GM18498 (cell line): ENCODE results near the gene ANAPC16.
A peak's percentile ranks its signal among the peaks of the same experiment; 100 is the strongest.

ENCODE experiments used
- ATAC-seq: cut with Tn5 transposase; IDR thresholded peaks from one replicate; pipeline ENCODE4 v1.9.1; 2021; ENCODE audit warnings: mild to moderate bottlenecking, moderate library complexity; ENCODE audit not compliant: unreplicated experiment

The ANAPC16 gene

DNA sequence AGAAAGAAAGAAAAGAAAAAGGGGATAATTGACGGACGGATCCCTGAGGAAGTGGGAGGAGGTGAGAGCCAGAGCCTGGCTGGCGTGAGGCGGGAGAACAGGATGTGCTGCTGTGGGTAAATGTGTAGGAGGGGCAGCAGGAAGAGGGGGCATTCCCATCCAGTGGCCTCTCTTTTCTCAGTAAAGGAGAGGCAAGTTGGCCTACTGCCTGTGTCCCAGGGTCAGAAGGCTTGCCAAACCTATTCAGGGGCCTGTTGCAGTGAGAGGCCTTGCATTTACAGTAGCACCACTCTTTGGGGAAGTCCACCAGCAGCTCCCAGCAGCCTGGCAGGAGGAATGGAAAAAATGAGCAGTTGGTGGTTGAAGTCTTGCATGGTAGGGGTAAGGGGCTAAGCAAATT, 26.9 kb downstream of the ANAPC16 start:
- ATAC-seq: no peak

DNA sequence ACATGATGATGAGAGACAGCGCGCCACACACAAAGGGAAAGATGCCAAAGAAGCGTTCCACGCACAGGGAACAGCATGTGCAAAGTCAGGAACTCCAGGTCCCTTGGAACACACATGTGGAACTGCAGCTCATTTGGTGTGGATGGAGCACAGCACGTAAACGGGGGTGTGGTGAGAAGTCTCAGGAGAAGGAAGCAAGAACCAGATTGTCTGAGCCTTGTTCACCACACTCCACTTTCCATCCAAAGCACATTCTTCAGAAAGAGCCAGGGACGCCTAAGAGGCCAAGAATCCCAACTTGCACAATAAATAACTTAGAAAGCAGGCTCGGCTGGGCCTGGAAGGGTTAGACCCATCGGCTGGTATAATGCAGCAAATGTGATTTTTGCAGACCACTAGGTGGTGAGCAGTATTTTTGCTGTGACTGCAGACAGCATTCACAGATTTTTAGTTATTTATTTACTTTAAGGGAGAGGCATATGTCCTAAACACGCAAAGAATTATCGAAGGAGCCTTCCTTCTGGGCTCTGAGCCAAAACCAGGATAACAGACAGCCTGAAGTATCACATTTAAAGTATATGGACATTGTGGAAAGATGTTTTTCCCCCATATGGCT, 28.1 kb downstream of the ANAPC16 start:
- no peak for ATAC-seq

DNA sequence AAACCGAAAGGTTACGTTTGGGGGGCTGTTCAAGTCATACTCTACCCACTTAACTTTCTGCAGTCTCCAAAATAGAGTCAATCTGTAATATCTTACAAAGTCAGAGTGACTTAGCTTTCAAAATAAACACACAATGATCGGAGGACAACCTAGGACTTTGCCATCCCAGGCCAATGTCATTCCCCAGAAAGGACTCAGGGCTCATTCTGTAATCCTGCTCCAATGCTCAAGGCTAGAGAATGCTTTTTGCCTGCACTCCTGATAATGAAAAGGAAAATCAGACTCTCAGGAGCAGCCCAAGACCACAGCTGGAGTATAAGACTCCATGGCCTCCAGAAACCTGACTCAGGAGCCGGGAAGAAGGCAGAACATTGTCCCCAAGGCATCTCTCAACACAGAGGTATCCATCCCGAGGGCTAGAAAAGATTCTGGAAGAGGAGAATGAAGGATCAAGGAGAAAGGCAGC, 28.8 kb downstream of the ANAPC16 start:
- ATAC-seq: no peak

DNA sequence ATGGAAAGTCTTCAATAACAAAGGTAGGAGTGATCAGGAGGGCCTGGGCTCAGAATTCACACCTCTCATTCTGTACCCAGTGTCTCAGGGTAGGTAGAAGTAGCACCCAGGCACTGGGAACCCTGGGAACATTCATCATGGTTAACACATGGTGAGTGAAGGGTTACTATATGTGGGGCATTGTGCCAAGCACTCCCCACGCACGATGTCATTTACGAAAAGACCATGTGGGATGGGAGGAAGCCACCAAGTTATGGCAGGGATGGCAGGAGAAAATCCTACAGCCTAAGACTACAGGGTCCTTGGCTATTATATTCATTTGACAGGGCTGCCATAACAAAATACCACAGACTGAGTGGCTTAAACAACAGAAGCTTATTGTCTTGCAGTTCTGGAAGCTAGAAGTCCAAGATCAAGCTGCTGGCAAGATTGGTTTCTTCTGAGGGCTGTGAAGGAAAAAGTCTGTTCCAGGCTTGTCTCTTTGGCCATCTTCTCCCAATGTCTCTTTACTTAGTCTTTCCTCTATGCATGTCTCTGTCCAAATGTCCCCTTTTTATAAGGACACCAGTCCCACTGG, 30.2 kb downstream of the ANAPC16 start:
- ATAC-seq: no peak

DNA sequence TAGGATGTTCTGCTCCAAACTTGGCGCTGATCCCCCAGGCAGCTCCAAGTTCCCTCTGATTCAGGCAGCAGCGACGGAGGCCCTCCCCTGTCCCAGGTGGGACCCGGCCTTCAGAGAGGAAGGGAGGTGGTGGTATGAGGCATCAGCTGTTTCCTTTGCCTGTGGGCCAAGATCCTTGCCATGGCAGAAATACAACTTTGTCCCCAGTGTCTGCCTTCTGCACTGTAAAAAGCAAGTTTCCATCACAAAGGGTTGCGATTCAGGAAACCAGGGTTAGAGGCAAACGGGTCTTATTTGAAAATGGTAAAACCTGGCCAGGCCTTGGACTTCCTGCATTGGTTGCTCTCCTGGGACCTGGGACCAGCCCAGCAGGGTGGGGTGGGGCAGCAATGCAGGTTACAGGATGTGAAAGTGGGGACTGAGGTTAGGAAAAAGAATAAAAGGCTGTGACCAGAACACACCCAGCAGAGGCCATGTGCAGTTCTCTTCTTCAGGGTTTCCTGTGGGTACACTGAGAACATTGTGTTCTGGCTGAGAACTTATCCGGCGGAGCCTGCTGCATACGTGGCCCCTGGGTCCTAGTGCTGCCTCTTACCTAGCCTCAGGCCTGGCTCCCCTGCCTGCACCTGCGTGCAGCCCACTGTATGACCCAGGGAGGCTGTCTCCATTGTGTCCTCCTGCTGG, 32.8 kb downstream of the ANAPC16 start:
- ATAC-seq: peak; percentile 81

DNA sequence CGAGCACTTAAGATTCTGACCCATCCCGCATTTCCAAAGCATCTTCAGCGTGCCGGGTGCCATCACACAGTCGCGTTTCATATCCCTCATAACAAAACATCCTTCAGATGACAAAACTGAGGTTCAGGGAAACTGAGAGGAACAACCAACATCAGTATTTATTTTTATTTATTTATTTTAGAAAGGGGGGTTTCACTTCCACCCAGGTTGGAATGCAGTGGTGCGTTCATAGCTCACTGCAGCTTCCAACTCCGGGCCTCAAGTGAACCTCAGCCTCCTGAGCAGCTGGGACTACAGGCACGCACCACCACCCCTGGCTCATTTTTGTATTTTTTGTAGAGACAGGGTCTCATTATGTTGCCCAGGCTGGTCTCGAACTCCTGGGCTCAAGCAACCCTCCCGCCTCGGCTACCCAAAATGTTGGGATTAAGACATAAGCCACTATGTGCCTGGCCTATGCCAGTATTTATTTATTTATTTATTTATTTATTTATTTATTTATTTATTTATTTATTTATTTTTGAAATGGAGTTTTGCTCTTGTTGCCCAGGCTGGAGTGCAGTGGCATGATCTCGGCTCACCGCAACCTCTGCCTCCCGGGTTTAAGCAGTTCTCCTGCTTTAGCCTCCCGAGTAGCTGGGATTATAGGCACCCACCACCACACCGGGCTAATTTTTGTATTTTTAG, 33.5 kb downstream of the ANAPC16 start:
- peak; percentile 12 for ATAC-seq

DNA sequence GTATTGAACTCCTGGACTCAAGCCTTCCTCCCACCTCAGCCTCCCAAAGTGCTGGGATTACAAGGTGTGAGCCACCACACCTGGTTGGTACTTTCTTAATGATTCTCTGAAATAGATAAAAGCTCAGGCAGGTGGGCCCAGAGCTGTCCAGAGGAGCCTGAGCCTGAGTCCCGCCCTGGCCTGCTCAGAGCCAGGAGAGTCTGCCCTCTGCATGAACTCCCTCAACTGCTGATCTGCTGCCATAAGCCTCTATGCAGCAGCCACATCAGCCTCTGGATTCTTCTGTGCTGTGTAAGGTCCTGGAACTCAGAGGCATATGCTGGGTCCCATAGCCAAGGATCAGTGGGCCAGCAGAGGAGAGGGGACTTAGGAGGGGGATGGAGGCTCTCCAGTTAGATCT, 34.9 kb downstream of the ANAPC16 start:
- no peak for ATAC-seq

DNA sequence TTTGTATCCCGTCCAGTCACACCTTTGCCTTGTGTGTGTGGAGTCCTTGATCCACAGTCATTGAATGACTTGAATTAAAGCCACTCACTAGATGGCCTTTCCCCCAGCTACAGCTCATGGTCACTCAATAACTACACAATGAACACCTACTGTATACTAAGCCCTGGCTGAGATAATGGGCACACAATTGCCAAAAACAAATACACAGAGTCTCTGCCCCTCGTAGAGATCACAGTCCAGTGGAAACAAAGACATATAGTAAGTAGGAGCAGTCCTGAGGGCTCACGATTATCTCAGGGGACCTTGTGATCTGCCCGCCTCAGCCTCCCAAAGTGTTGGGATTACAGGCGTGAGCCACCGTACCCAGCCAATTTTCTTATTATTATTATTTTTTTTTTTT, 35.8 kb downstream of the ANAPC16 start:
- ATAC-seq: no peak

DNA sequence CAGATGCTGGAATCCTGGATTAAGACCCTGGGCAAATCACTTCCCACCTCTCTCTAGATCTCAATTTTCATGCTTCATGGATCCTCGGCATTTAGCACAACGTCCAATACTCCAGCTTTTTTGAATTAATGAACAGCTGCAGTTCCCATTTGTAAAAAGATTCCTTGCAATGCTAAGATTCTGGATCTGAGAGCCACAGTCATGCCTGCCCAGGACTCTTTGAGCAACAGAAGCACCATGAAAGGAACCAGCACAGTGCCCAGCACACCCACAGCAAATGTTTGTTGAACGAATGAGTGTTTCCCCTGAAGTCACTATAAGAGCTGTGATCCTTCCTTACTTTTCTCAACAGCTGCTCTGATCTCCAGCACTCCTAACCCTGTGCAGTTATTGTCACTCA, 37.2 kb downstream of the ANAPC16 start:
- ATAC-seq: no peak

DNA sequence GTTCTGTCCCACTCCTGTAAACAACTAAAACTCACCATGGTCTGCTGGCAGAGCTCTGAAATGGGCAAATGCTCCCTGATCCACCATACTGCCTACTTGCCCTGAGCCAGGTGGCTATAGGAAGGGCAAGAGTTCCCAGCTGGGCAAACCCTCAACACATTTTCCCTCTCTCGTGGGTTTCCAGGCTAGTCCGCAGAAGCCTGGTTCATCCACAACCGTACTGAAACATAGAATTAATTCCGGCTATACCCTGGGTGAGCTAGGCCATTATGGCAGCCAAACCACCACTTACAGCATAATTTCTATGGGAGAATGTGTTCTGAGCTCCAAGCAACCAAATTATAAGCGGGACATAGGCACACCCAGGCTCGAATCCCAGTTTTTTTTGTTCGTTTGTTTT, 37.8 kb downstream of the ANAPC16 start:
- ATAC-seq: no peak

DNA sequence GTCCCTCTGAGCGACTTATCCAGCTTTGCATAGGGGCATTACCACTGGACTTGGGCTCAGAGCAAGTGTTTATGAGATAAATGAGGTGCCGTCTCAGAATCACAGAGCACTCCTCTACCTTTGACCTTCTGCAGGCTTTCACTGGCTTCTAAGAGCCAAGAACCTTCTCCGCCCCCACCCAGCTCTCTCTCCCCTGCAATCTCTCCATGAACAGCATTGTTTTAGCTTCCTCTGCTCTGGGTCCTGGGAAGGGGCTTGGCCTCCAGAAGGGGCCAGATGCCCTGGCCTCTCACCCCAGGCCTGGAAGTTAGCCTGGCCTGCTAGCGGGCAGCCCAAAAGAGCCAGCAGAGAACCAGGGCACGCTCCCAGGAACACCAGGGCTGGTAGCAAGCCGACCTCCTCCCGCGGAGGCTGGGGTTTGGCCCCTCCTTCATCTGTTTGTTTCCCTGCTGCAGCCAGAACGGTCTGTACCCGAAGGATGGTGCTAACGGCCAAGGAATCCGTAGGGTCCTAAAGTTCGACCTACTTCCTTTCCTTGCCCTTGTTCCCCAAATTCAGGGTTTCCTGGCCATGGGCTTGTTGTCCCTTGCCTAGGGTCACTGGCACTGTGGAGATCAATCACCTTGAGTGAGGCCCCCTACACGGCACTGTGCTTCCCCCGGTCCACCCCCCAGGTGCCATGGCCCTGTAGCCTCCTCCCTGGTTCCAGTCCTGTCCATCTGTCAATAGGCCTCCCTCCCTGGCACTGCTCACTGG, 39.2 kb downstream of the ANAPC16 start:
- no peak for ATAC-seq

DNA sequence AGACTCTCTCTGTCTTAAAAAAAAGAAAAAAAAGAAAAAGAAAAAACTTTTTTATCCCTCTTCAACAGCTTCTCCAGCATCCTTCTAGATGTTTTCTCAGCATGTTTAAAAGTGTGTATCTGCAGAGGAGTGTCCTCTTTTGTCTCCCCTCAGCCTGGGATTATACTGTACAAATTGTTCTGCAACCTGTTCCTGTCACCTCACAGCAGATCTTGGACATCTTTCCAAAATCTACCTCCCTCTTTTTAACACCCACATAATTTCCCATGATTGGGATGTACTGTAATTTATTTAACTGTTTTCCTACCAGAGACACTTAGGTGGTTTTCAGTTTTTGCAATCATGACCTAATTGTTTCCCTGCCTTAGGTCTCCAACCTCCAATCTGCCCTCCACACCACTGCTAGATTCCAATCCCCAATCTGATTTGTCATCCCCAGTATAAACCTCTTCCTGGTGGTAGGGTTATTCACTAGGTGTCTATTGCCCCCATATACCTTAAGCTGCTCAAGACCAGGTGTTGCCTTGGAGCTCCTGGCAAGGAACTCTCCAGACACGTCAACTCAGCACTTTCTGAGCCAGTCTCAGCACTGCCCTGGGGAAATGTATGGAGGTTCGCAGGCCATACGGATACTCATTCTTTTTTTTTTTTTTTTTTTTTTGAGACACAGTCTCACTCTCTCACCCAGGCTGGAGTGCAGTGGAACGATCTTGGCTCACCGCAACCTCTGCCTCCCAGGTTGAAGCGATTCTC, 40.3 kb downstream of the ANAPC16 start:
- ATAC-seq: no peak

DNA sequence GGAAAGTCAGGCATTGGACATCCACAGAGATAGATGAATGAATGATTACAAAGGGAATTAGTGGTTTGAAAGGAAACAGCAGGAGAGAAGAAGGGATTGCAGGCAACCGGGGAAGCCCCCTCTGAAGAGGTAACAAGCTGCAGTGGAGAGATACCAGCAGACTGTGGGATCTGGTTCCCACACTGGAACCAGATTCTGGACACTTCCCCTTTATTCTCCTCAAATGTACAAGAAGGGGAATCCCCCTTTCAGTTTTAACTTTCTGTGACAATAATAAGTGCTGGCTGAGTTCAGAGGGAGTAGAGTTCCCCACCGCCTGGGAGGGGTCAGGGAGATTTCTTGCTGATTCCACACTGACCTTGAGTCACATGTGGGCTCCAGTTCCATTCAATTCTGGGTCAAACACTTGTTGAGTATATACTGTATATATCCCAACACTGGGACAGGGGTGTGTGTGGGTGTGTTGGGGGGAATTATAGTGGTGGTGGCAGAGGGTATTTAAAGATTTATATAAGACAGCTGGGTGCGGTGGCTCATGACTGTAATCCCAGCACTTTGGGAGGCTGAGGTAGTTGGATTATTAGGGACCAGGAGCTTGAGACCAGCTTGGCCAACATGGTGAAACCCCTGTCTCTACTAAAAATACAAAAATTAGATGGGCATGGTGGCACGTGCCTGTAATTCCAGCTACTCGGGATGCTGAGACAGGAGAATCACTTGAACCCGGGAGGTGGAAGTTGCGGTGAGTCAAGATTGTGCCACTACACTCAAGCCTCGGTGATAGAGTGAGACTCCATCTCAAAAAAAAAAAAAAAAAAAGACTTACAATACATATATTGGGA, 41.5 kb downstream of the ANAPC16 start:
- no peak for ATAC-seq

DNA sequence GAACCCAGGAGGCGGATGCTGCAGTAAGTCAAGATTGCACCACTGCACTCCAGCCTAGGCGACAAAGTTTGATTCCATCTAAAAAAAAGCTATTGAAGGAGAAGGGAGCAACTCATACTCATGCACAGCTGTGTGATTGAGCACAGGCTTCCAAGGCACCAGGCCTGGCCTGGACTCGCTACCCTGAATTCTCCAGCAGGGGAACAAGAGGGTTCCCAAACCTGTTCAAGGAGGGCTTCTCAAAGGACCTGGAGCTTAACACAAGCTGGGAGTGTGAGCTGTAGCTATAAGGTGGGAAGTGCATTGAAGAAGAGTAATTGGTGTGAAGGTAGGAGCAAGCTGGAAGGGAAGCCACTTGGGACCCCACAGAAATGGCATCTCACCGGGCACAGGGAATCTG, 42.8 kb downstream of the ANAPC16 start:
- ATAC-seq: no peak

DNA sequence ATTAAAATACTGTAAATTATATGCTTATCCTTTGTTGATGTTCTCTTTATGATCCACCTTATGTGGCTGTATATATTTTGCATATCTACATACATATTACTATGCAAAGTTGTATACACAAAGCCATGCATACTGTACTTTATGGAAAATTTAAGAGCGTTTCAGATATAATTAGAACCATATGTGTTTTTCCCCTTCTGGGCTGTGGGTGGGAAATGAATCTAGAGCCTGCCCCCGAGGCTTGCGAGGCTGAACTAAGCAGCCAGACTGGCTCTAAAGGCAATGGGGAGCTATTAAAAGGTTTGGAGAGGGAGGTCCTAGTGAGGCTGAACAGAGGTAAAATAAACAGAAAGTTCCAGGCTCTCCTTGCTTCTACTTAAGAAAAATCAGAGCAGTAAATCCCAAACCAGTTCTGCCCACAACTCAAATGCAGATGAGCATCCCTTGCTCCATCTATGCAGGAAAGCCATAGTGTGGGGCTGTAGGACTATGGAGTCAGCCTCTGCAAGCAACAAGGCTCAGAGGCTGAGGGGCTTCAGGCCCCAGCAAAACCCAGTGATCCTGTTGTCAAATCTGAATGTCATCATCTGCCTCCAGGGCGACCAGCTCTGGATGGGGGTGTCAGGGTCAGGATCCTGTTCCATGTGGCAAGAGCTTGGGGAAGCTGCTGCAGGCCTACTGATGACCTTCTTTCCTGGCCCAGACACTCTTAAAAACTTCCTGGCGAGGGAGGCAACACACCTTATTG, 43.9 kb downstream of the ANAPC16 start:
- ATAC-seq: no peak

DNA sequence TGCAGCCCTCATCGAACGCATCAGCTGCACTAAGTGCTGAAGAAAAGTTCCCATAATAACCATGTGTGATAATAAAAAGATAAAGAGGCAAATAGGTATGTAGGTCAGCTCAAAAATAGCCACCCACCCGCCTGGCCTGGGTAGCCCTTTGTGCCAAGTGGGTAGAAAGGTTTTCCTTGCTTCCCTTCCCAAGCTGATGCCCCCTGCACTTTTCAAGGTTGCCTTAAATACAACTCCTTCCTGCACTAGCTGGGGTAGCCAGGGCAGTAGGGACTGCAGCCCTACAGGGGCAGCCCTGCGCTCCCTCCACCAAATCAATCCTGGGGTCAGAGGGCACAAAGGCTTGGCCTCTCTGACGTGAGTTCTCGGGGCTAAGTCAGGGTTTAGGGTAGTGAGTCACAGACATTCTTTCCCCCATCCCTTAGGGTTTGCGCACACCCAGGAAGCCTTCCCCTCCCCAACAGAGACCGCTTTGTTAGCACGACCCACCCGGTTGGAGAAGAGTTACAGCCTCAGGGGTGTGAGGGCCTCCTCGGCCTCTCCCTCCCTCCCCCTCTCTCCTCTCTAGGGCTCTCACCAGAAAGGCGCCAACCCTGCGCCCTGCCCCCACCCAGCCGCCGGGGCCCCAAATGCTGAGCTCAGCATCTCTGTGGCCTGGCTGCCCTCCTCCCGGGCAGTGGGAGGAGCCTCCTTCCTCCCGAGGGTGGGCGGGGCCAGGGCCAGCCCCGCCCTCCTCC, 44.6 kb downstream of the ANAPC16 start:
- ATAC-seq: peak; percentile 65

DNA sequence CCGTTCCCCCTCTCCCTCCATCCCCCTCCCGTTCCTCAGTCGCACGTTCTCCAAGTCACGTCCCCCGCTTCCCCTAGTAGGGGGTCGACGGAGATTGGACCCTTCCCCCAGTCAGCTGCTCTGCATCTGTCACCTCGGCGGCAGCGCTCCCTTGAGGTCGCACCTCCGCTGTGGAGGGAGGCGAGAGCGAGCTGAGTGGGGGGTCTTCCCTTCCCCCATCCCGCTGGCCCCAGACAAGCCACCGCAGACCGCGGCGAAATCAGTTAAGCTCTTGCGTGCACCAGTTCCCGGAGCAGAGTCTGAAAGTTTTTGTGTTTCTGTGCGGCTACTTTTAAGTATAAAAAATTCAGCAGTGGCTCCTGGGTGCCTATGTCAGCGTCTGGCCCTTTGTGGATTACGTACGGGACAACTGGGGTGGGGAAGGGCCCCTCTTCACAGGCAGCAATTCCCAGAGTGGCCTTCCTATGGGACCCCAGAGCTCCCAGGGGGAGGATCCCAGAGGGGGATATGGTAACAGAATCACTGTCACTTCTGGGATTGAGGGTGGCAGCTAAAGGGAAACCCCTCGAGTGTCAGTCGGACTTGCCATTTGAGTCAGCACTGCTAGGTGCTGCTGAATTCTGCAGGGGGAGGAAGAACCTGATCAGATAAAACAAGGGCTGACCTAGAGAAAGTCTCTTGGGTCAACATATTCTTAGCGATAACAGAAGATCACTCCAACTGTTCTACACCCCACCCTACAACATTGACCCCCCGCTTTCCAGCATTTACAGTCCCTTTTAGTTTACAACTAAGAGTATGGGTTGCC, 45.4 kb downstream of the ANAPC16 start:
- peak; percentile 51 for ATAC-seq
